ENCODE data around the gene STEAP1B.

The STEAP1B gene

DNA sequence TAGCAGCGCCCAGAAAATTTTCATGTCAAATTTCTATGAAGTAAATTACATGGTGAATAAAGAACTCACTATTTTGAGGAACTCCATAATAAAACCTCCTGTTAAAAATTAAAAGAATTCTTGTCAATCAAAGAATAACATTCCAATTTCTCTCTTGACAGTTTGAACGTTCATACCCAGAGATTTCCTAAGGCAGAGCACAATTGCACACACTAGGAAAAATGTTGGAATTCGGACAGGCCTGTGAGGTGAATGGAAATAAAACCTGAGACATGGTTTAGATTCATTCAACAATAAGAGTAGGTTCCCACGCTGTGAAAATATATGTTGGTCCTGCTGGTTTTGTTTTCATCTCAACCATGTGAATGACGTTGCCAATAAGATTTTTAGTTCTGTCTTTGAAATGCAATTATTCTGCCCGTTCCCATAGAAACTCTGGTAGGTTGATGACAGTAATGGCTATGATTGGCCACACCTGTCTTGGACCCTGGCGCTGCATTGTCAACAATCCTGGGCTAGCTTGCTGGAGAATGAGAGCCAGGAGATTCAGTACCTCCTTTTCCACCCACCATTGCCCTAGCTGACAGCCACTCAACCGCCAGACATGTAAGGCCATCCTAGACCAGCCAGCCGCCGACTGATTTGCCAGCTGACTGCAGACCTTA is 99.7 kb downstream of the STEAP1B start:
- no peak for DNase-seq (ENCODE audit: low read depth)

DNA sequence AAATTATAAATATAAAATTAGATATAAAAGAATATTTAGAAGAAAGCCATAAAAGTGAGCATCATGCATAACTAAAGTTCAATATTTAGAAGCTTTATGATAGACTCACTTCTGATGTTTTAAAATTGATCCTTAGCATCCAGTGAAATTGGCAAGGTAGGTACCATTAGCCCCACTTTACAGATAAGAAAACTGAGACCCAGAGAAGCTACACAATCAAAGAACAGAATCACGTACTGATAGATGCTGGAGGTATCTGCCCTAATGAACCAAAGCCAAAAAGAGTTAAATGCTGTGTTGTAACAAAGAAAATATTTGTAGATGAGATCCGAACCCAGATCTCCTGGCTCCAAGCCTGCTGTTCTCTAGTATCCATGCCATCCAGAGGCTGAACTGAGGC is 100.4 kb downstream of the STEAP1B start:
- DNase-seq (ENCODE audit: low read depth) = no peak

DNA sequence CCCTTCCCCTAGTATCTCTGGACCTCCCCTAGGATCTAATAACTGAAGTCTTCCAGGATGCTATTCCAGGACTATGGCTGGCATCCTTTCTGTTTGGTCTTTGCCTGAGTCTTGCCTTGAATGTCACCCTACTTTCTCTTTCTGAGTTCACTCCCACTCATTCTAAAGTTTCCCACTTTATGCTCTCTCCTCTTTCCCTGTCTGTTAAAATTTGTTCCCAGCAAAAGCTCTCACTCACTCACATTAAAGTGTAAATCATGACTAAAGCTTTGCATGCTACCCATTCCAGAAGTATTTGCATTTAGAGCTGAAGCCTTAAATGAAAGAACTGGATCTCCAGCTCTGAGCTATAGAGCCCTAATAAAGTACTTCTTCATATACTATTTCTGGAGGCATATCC is 100.9 kb downstream of the STEAP1B start:
- no peak for DNase-seq (ENCODE audit: low read depth)

DNA sequence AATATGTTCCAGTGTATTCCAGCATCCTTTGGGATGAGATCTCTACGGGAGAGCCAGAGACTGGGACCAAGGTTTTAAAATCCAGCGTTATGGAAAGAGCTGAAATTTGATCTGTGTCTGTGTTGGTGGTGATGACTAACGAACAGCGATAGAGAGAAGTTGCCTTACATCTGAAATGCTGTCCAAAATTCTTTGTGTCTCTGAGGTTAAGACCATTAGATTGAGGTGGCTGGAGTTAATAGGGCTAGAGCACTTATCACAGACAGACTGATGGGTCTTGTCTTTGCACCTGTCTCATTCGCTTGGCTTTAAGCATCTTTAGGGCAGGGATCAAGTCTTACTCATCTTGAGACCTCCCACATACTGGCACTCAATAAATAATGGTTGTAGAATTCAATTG is 102.0 kb downstream of the STEAP1B start:
- peak; percentile 4 for DNase-seq (ENCODE audit: low read depth)

DNA sequence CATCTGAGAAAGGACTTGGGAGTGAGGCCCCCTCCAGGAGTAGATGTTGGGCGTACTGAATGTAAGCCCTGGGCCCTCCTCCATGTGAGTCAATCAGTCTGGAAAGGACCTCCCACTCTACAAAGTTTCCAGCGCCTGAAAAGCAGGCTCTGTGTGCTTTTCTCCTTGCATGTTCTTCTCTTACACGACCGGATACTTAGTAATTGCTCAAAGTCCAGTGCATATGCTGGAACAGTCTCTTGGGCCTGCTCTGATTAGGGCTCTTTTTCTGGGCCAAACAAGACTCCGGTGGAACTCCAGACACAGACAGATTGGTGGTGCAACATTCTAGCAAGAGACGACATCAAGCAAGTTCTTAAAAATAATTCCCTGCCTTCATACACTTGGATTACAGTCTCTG is 104.8 kb downstream of the STEAP1B start:
- DNase-seq (ENCODE audit: low read depth) = no peak

DNA sequence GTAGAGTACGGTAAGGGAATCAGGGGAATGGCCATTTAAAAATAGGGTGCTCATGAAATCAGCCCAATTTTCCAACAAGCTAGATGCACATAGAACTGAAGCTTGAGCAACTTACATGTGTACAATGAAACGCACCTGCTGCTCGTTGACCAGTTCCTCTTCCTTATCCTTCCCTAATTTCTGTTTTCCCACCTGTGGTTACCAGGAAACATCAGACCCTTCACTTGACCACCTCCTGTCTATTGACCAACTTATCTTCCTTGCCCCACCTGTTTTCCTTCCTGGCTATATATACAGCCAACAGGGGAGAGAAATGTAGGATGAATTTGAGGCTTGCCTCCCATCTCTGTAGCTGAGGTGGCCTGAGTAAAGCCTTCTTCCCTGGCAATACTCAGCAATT is 105.2 kb downstream of the STEAP1B start:
- DNase-seq (ENCODE audit: low read depth) = no peak

DNA sequence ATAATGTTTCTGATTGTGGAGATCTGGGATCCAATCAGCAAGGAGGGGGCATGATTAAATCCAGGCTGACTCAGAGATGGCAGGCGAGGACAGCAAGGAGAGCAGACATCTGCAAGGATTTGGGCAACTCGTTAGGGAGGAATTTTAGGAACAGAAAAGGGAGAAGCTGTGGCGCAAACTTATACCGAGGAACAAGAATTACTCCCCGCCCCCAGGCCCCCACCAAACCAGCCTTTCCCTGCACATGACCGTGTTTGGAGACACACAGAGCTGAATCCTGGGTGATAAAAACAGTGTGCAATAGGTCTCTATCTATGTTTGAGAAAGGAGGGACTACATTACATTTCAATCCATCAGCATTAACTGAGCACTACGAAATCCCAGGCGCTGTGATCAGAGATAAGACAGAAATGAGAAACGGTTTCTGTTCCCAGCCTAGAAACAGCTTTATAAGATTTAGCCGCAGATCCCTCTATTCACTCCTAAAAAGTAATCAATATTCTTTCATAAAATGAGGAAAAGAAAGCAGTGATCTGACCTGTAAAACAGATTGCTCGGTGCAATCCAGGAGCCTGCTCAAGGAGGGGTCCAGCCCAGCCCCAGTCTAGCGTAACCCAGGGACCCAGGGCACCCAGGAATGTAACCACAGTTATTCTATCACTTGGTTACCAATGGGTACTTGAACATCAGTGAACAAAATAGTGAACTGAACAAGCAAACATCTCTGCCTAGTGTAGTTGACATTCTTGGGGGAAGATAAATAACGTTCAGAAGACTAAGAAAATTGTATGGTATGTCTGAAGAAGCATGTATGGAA is 105.9 kb downstream of the STEAP1B start:
- DNase-seq (ENCODE audit: low read depth) = peak; percentile 2

DNA sequence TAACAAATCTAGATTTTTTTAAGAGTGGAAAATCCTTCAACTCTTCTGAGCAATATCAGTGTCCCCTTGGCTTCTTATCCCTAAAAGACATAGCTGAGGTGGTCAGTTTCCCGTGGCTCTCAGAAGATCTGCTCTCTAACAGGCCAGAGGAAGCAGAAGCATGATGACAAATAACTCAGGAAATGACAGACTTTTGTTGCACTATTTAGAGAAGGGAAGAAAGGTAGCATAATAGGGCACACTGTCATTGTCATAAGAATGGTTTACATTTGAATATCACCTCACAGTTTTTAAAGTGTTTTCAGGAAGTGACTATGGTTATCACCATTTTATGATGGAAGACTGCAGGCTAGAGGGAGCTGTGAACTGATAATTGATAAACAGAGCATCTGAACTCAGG is 109.5 kb downstream of the STEAP1B start:
- no peak for DNase-seq (ENCODE audit: low read depth)

DNA sequence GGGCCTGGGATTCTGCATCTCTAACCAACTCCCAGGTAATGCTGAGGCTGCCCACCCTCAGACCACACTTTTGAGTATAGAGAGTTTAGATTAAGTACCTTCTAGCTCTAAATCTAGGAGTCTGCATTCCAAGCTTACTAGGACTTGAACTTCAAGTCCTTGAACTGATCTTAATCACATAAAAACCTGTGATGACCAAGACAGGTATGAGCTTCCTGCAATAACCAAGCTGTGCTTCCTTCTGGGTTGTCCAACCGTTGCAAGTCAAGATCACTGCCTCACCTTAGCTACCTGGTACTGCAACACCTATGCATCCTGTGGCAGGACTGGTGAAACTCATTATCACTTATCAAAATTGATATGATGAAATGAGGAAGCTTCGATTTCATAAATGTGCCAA is 110.1 kb downstream of the STEAP1B start:
- DNase-seq (ENCODE audit: low read depth) = no peak

DNA sequence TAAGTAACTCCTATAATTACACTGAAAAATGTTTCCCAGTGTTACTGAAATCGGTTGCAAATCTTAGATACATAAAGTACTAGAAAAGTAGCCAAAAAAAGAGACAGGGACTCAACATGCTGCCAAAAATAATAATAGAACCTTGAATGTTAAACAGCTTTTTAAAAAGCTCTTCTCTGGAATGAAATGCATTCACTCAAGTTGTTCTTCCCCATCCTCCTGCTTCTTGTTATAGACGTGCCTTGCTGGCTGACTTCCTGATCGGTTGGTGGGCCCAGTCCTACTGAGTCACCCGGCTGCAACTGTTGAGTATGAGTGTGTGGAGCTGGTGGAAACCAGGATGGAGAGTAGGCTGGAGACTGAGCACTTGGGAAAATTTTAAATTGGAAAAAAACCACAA is 112.4 kb downstream of the STEAP1B start:
- DNase-seq (ENCODE audit: low read depth) = peak; percentile 12

DNA sequence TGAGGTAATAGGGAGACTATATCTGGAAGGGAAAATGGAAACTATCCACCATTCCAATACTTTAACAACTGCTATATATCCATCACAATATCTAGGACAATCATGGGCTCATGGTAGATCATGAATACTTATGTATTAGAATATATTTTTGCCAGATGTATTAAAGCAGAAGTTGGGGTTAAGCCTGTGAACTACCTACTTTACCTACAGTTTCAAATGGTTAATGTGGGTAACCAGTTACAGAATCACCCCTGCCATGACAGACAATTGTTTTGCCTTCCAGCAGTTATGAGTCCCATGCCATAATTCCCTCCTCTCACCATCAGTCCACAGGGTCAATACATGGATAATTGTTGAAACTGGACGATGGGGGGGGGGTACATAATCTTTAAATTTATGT is 113.1 kb downstream of the STEAP1B start:
- no peak for DNase-seq (ENCODE audit: low read depth)

DNA sequence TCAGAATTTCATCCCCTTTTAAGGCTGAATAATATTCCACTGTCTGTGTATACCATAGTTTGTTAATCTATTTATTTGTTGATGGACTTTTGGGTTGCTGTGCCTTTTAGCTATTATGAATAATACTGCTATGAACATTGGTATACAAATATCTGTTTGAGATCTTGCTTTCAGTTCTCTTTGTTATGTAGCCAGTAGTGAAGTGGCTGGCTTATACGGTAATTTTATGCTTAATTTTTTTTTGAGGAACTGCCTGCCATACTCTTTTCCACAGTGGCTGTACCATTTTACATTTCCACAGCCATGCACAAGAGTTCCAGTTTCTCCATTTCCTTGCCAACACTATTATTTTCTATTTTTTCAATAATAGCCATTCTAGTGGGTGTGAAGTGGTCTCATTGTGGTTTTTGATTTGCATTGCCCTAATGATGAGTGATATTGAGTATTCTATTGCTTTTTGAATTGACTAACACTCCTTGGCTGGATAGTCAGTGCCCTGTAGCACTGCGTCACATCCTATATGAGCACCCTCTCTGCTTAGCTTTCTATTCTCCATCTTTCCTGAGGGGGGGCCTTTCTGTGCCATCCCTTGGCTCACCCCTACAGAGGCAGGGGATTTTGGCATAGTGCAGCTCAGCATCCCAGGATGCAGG is 113.7 kb downstream of the STEAP1B start:
- DNase-seq (ENCODE audit: low read depth) = no peak

DNA sequence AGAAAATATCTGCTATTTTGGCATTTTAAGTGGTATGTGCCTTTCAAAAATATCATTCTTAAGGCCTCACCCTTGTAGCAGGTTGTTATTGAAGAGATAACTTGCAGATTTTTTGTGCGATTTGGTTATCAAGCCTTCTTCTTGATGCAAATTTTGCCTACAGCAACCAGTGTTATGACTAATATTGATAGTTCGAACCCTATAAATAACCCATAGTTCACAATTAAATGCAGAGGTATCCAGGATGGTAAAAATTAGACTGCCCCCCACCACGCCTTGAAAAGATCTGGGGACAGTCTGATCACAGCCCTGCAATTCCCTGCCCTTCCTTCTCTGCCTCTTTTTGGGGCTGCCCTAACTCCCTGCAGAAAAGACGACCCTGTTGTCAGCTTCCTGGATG is 114.7 kb downstream of the STEAP1B start:
- no peak for DNase-seq (ENCODE audit: low read depth)

DNA sequence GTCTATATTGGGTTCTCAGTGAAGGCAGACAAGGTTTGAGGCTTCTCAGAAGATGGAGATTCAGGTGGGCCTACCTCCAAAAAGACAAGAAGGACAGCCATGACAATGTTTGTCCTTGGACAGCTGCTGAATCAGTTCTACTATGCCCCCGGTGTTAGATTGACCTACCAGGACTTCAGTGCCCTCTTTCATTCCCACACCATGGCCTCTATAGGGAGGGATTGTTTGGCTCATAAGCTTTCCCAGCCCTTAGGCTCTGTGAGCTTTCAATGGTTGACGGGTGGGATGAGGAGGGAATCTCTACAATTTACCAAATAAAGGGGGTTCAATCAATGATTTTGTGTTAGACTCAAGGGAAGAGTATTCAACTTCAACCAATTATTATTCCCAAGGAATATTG is 119.7 kb downstream of the STEAP1B start:
- DNase-seq (ENCODE audit: low read depth) = no peak

DNA sequence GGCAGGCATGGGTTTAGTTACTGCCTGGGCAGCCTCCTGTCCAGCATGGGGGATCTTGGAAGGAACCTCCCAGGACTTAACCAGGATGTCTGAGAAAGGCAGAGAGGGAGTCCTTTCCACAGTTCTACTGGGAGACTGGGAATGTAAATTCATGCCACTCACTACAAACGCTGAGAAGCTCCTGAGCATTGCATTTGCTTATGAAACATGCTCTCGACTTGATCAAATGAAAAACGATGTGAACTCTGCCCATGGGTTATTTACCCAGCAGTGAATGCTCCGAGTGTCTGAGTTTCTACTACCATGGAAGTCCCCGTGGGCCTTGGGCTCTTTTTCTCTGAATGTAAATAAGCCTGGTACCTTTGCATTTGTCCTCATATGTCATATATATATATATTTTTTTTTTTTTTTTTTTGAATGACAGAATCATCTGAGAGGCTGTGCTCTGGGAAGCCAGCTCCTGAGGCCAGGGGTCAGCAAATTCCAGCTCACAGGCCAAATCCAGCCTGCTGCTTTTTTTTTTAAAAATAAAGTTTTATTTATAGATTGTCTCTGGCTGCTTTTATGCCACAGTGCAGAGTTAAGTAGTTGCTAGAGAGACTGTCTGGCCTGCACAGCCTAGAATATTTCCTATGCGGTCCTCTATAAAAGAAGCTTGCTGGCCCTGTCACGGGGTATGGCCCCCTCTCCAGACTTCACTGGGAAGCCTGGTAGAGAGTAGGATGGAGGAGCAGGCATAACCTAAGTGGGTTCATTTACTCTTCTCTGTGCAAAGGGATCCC is 121.6 kb downstream of the STEAP1B start:
- no peak for DNase-seq (ENCODE audit: low read depth)

DNA sequence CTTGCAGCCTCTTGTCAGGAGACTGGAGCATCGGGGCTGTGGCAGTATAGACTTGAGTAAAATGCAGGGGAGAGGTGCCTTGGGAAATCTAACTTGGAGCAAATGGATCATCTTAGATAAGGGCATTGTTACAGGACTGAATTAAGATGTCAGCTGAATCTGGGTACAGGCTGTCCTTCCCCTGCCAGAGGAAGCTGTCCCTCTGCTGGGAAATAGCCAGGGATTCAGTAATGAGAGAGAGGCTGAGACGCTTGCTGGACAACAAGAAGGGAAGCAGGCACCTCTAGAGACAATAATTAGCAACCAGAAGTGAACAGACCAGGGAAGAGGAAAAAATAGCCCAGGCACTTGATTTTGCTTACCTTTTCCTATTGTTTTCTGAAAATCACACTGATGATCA is 122.3 kb downstream of the STEAP1B start:
- no peak for DNase-seq (ENCODE audit: low read depth)

DNA sequence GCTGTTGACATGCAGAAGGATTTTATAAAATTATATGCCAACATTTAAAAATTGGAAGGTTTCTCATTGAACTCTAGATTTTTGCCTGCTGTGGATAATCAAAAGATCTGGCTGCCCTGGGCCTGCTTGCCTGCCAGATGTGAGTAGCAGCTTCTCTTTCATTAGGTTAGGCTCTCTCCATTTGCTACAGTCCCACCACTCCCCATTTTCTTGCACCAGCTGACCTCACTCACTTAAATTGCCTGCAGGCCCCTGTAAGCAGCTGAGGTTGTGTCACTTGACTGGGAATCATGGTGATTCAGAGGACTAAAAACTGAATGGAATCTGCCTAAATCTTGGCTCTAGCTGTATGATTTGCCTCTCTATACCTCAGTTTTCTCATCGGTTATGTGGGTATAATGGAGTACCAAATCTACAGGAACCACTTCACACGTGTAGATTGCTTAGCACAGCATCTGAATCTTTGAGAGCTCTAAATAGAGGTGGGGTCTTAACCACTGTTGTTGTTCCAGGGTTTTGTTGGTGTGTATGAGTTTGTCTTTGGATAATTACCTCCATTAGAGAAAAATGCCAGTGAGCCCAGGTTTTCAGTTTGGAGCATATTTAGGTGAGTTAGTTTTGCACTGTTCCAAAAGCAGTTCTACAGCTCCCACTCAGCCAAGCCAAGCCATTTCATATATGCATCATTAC is 124.5 kb downstream of the STEAP1B start:
- no peak for DNase-seq (ENCODE audit: low read depth)

DNA sequence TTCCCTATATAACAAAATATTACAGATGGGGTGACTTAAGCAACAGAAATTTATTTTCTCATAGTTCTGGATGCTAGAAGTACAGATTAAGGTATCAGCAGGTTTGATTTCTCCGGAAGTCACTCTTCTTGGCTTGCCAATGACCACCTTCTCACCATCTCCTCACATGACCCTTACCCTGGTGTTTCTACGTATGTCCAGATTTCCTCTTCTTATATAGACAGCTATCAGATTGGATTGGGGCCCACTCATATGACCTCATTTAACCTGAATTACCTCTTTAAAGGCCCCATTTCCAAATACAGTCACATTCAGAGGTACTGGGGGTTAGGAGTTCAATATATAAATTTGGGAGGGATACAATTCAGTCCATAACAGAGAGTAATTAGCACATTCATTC is 126.1 kb downstream of the STEAP1B start:
- no peak for DNase-seq (ENCODE audit: low read depth)

DNA sequence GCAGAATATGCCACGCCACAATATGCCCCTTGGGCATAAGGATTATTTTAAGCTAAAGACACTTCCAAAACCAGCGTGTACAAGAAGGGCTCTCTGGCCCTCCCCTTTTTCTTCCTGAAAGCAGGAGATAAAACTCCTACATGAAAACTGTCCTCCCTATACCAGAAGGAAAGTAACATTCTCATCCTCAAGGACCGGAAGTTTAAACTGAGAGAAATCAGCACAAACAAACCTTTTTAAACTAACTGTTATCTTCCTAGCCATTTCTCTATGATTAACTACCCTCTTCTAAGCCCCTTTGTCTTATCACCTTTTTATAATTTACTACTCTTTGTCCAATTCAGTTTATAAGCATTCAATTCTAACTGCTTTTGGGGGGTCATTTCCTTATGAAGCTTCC is 126.6 kb downstream of the STEAP1B start:
- DNase-seq (ENCODE audit: low read depth) = no peak

DNA sequence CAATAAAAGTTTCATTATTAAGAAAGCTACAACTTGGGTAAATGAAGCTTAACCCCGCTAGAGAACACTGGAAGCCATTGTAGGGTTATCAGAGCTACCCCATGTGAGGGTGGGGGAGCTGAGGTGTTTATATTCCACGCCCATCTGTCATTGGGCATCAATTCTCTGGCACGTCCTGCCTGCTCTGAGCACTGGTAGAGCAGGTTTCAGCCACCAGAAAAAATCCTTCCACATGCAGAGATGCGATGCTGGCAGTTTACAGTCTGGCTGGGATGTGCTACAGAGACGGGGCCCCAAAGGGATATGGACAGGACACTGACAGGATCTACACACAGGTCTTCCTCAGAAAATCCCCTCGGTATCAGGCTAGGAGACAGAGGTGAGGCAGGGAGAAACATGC is 127.1 kb downstream of the STEAP1B start:
- no peak for DNase-seq (ENCODE audit: low read depth)

DNA sequence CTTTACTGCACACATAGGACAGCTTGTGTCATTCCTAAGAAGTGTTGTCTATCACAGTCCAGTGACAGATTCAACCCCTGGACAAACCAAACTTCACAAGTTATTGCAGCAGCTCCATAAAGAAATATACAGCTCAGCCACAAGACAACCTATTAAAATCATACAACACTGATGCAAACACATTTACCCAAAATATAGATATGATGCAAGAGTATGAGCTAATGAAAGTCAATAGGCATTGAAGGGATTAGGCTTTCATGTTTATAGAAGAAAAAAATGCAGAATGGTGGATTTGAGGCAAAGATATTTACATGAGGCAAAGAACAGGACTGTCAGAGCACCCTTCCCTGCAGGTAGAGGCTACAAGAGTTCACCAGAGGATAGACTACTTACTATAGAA is 128.1 kb downstream of the STEAP1B start:
- DNase-seq (ENCODE audit: low read depth) = no peak
